Ovary (tissue), 9 donors: Measurements from ENCODE around the gene CNN1. TPM values are rescaled to one million over a fixed set of nuclear protein-coding genes. Genes with fewer than 3 reads are reported as not detected.

Experiments
- microRNA-seq, 3 donors: library from miRNA; unstranded; fragments of <30 nt; microRNA quantifications; one replicate each; pipeline versions ENCODE4 to v1.2.0, GENCODE V29; 2019 to 2020
- polyA plus RNA-seq, 2 donors: library from polyadenylated mRNA; stranded (reverse); fragments of 200-250 nt in 1 of 2; fragments of 350-450 nt in 1 of 2; fragmentation: Illumina TruSeq in 1 of 2; extraction: RNeasy Lipid Tissue Mini Kit (QIAGEN cat#74804) in 1 of 2; gene quantifications; one replicate each; pipeline ENCODE4 v1.2.3, GENCODE V29; 2013 to 2014
- small RNA-seq: library from RNA; depleted of rRNA; stranded (forward); fragments of <200 nt; gene quantifications from one replicate; pipeline ENCODE3, GENCODE V24; 2016
- total RNA-seq, 7 donors: library from RNA; depleted of rRNA in 2 of 7; stranded (reverse); fragments of >200 nt in 2 of 7; fragmentation: NEBNext Ultra II Directional in 3 of 7; extraction: Animal tissue kit (Norgen Biotek cat#: 25700) in 3 of 7; gene quantifications; one replicate each; pipeline versions ENCODE4 v1.1.0 to v1.2.4, GENCODE V29; 2016 to 2023
- donor health status: DM: no; HTN: no; CAD: no; lungs with moderate emphysema.
- donor health status: DM: no; HTN: no; CAD: no.
- donor health status: Bipolar disorder and iron deficiency.
- donor health status: DM: yes; HTN: yes; CAD: no.
- donor health status: DM: no; HTN: no; CAD: no.
- donor health status: DM: yes; HTN: yes; CAD: no.

CNN1 gene
- total and polyA plus RNA-seq, 9 donors: 13.9 to 725 (median 59.6) TPM

Small RNAs within 50 kb of the gene (microRNA-seq; reads per million reads assigned to microRNA genes)
- 0 reads per million in 3 donors for gene MIR7974

Small RNAs within 50 kb of the gene (small RNA-seq; reads per million reads assigned to genes)
- gene MIR7974 (not detected), gene RN7SL833P (not detected)

Other genes starting within 250 kb of the CNN1 start
- gene TSPAN16, start 242.7 kb upstream of the CNN1 start, total RNA-seq: not detected
- not detected for gene TSPAN16, start 242.7 kb upstream of the CNN1 start, polyA plus RNA-seq
- 10 to 100 TPM in 5 of 7 donors, 1 to 10 TPM in 2; 6.8 to 27.2 (median 17.3) TPM for gene RAB3D, start 199.2 kb upstream of the CNN1 start, total RNA-seq
- 1 to 10 TPM; 4.7 to 9.1 TPM for gene RAB3D, start 199.2 kb upstream of the CNN1 start, polyA plus RNA-seq
- 100 to 1,000 TPM in 2 of 7 donors, 10 to 100 TPM in 5; 64.0 to 296 (median 80.5) TPM for gene TMEM205, start 192.6 kb upstream of the CNN1 start, total RNA-seq
- gene TMEM205, start 192.6 kb upstream of the CNN1 start, polyA plus RNA-seq: 10 to 100 TPM; 71.4 to 99.5 TPM
- gene CCDC159, start 192.3 kb upstream of the CNN1 start, total RNA-seq: 10 to 100 TPM; 21.0 to 38.6 (median 30.2) TPM
- gene CCDC159, start 192.3 kb upstream of the CNN1 start, polyA plus RNA-seq: 10 to 100 TPM; 31.9 to 41.9 TPM
- 10 to 100 TPM; 12.3 to 42.5 (median 31.5) TPM for gene PLPPR2, start 183.4 kb upstream of the CNN1 start, total RNA-seq
- 10 to 100 TPM; 11.6 to 23.2 TPM for gene PLPPR2, start 183.4 kb upstream of the CNN1 start, polyA plus RNA-seq
- 1 to 10 TPM in 6 of 7 donors, under 1 TPM in 1; 0.60 to 3.3 (median 2.5) TPM for gene SWSAP1, start 164.2 kb upstream of the CNN1 start, total RNA-seq
- gene SWSAP1, start 164.2 kb upstream of the CNN1 start, polyA plus RNA-seq: 1 to 10 TPM; 1.4 to 2.4 TPM
- 10 to 100 TPM in 1 of 7 donors, 1 to 10 TPM in 6; 2.5 to 19.9 (median 4.8) TPM for gene EPOR, start 154.5 kb upstream of the CNN1 start, total RNA-seq
- 1 to 10 TPM; 3.7 to 5.0 TPM for gene EPOR, start 154.5 kb upstream of the CNN1 start, polyA plus RNA-seq
- gene RGL3, start 119.5 kb upstream of the CNN1 start, total RNA-seq: 10 to 100 TPM in 1 of 7 donors, 1 to 10 TPM in 6; 2.2 to 28.0 (median 5.6) TPM
- 10 to 100 TPM in 1 of 2 donors, 1 to 10 TPM in 1; 2.5 to 10.5 TPM for gene RGL3, start 119.5 kb upstream of the CNN1 start, polyA plus RNA-seq
- gene ODAD3, start 103.7 kb upstream of the CNN1 start, total RNA-seq: 1 to 10 TPM in 2 of 7 donors, under 1 TPM in 5; 0.18 to 5.4 (median 0.56) TPM
- 1 to 10 TPM in 1 of 2 donors, under 1 TPM in 1; 0.42 to 1.1 TPM for gene ODAD3, start 103.7 kb upstream of the CNN1 start, polyA plus RNA-seq
- 100 to 1,000 TPM in 6 of 7 donors, 10 to 100 TPM in 1; 76.5 to 338 (median 291) TPM for gene PRKCSH, start 103.2 kb upstream of the CNN1 start, total RNA-seq
- 100 to 1,000 TPM; 224 to 239 TPM for gene PRKCSH, start 103.2 kb upstream of the CNN1 start, polyA plus RNA-seq
- not detected for gene ELAVL3, start 57.8 kb upstream of the CNN1 start, total RNA-seq
- not detected for gene ELAVL3, start 57.8 kb upstream of the CNN1 start, polyA plus RNA-seq
- 10 to 100 TPM in 6 of 7 donors, 1 to 10 TPM in 1; 7.7 to 16.8 (median 11.4) TPM for gene ZNF653, start 33.0 kb upstream of the CNN1 start, total RNA-seq
- 1 to 10 TPM; 2.9 to 9.5 TPM for gene ZNF653, start 33.0 kb upstream of the CNN1 start, polyA plus RNA-seq
- 10 to 100 TPM; 57.0 to 84.8 (median 58.2) TPM for gene ECSIT, start 9.7 kb upstream of the CNN1 start, total RNA-seq
- 10 to 100 TPM; 16.3 to 73.1 TPM for gene ECSIT, start 9.7 kb upstream of the CNN1 start, polyA plus RNA-seq
- gene ELOF1, start 20.4 kb downstream of the CNN1 start, total RNA-seq: 10 to 100 TPM; 30.4 to 57.4 (median 49.5) TPM
- 10 to 100 TPM; 39.4 to 49.1 TPM for gene ELOF1, start 20.4 kb downstream of the CNN1 start, polyA plus RNA-seq
- 10 to 100 TPM in 6 of 7 donors, 1 to 10 TPM in 1; 7.9 to 54.4 (median 17.1) TPM for gene ACP5, start 38.8 kb downstream of the CNN1 start, total RNA-seq
- gene ACP5, start 38.8 kb downstream of the CNN1 start, polyA plus RNA-seq: 10 to 100 TPM; 30.5 to 66.9 TPM
- 10 to 100 TPM; 16.3 to 31.5 (median 17.9) TPM for gene ZNF627, start 58.6 kb downstream of the CNN1 start, total RNA-seq
- gene ZNF627, start 58.6 kb downstream of the CNN1 start, polyA plus RNA-seq: 10 to 100 TPM; 14.4 to 16.1 TPM
- 10 to 100 TPM in 1 of 7 donors, 1 to 10 TPM in 6; 4.9 to 12.1 (median 8.6) TPM for gene ZNF823, start 200.1 kb downstream of the CNN1 start, total RNA-seq
- 1 to 10 TPM; 3.8 to 5.9 TPM for gene ZNF823, start 200.1 kb downstream of the CNN1 start, polyA plus RNA-seq
- gene ZNF441, start 228.1 kb downstream of the CNN1 start, total RNA-seq: 10 to 100 TPM in 6 of 7 donors, 1 to 10 TPM in 1; 8.3 to 26.7 (median 14.8) TPM
- 1 to 10 TPM; 6.5 to 7.0 TPM for gene ZNF441, start 228.1 kb downstream of the CNN1 start, polyA plus RNA-seq